GM12873 (cell line): Measurements from ENCODE around the gene PHYKPL.

Experiments used
- TF ChIP-seq, protein P1 (sequence below): IDR thresholded peaks from 2 replicates; pipeline ENCODE4 v1.5.1; 2012; ENCODE audit warnings: low read depth, mild to moderate bottlenecking, moderate library complexity, low read length, control low read depth; ENCODE audit not compliant: insufficient read depth; ENCODE audit errors: missing control alignments

Gene PHYKPL

GRCh38 chr5:178261666-178262600 lies 29.3 kb upstream of the PHYKPL start:
- TF ChIP-seq, protein P1, sequence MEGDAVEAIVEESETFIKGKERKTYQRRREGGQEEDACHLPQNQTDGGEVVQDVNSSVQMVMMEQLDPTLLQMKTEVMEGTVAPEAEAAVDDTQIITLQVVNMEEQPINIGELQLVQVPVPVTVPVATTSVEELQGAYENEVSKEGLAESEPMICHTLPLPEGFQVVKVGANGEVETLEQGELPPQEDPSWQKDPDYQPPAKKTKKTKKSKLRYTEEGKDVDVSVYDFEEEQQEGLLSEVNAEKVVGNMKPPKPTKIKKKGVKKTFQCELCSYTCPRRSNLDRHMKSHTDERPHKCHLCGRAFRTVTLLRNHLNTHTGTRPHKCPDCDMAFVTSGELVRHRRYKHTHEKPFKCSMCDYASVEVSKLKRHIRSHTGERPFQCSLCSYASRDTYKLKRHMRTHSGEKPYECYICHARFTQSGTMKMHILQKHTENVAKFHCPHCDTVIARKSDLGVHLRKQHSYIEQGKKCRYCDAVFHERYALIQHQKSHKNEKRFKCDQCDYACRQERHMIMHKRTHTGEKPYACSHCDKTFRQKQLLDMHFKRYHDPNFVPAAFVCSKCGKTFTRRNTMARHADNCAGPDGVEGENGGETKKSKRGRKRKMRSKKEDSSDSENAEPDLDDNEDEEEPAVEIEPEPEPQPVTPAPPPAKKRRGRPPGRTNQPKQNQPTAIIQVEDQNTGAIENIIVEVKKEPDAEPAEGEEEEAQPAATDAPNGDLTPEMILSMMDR, result no peak

DNA sequence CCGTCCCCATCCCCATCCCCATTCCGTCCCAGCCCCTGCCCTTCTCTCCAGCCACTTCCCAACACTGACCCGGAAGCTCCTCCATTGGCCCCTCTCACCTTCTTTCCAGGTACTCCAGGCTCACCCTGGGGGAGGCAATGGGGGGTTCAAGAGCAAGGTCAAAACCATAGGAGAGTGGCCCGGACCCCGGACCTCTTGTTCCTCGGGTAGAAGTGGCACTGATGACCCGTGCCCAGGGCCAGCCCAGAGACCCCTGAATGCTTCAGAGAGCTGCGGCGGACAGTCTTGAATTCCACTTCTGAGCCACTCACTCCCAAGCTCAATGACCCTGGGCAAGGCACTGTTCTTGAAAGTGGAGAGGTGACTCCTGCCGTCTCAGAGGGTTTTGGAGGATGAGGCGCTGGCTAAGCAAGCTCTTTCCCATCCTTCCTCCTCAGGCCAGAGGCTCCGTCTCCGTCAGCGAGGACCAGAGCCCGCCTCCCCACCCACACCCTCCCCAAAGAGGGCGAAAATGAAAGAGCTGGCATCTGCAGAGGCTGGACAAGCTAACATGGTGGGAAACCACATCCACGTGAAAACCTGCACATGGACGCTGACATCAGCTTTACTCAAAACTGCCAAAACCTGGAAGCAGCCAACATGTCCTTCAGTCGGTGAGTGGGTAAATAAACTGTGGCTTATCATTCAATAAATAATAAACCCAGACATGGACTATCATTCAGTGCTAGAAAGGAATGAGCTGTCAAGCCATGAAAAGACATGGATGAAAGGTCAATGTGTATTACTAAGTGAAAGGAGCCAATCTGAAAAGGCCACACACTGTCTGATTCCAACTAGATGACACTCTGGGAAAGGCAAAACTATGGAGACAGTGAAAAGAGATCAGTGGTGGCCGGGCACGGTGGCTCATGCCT lies 27.3 kb upstream of the PHYKPL start:
- TF ChIP-seq, protein P1, result no peak

- TF ChIP-seq, protein P1, result no peak
These were observed 25.0 kb upstream of the PHYKPL start for GRCh38 chr5:178257650-178258049.

GRCh38 chr5:178256746-178257145 lies 24.1 kb upstream of the PHYKPL start:
- TF ChIP-seq, protein P1, result no peak

DNA sequence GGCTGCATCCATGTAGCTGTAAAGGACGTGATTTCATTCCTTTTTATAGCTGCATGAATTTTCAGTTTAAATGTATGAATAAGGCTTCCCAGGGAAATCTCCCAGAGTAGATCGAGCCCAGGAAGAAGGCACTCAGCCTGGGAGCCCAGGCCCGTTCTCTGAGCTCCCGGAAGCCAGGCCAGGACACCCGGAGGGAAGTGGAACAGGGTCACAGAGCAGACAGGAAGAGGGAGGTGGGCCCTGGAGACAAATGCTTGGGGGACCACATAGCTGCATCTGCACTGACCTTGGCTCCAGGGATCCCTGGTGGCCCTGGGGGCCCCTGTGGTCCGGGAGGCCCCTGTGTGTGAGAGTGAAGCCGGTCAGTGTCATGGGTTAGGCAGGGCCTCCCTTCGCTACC lies 19.7 kb upstream of the PHYKPL start:
- TF ChIP-seq, protein P1, result no peak

DNA sequence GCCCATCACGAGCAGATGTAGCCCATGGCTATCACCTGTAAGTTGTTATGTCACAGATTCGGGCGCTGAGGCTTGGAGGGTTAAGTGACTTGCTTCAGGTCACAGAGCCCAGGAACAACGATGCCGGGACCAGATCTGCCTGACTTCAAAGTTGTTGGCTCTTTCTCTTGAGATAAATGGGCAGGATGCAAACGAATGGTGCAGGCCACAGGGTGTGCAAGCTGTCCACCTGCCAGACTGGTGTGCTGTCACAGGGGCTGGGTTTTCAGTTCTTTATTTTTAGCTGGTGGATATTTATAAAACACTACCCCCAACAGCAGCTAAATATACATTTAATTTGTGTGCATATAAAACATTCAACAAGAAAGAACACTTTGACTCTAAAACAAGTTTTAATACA lies 17.7 kb upstream of the PHYKPL start:
- TF ChIP-seq, protein P1, result no peak

DNA sequence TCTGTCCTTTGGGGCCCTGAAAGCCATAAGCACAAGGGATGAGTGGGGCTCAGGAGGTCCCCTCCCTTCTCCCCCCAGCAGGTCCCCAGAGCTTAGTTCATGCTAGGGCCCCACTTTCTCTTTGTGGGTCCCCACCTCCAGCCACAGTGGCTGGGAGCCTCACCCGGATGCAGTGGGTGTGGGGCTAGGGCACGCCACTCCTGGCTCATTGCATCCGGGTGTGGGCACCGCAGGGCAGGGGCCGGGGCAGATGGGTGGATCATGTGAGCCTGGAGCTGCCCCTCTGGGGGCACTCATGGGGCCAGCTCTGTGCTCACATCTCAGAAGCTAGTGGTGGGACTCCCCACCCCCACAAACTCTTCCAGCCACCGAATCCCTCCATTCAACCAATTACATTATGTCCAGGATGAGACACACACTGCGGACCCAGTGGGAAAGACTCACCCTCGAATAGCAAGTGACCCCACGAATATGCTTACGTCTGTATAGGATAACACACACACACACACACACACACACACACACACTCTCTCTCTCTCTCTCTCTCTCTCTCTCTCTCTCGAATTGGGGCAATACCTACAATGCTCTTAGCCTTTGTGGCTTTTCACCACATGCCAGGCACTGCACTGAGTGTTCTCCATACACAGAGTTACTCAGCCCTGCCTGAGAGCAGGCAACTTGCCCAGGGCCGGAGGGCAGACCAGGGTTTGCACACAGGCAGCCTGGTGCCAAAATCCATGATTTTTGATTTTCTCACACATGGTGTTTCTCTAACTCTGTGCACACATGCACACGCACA lies 16.8 kb upstream of the PHYKPL start:
- TF ChIP-seq, protein P1, result no peak
